ENCODE measurements around the gene GRID1.

DNA sequence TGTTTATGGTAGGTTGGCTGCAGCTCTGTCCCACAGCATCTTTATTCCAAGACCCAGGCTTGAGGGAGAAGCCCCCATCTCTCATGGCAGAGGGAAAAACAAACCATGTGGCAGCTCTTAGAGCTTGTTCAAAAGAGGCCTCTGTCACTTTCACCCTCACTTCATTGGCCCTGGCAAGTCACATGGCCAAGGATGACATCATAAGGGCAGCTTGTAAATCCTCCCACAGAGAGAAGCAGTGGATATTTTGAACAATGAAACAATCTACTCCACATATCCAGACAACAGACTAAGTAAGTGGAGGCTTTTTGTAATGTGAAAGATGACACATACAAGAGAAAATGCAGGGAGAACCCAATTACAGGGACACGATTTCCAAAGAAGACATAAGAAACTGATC is 108.1 kb downstream of the GRID1 start:
- TF ChIP-seq, protein P1, sequence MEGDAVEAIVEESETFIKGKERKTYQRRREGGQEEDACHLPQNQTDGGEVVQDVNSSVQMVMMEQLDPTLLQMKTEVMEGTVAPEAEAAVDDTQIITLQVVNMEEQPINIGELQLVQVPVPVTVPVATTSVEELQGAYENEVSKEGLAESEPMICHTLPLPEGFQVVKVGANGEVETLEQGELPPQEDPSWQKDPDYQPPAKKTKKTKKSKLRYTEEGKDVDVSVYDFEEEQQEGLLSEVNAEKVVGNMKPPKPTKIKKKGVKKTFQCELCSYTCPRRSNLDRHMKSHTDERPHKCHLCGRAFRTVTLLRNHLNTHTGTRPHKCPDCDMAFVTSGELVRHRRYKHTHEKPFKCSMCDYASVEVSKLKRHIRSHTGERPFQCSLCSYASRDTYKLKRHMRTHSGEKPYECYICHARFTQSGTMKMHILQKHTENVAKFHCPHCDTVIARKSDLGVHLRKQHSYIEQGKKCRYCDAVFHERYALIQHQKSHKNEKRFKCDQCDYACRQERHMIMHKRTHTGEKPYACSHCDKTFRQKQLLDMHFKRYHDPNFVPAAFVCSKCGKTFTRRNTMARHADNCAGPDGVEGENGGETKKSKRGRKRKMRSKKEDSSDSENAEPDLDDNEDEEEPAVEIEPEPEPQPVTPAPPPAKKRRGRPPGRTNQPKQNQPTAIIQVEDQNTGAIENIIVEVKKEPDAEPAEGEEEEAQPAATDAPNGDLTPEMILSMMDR (IDR thresholded peaks at IDR 0.05), result no peak
- TF ChIP-seq POLR2A (IDR thresholded peaks at IDR 0.05), result no peak
- no peak for TF ChIP-seq POLR2AphosphoS5 (IDR thresholded peaks at IDR 0.05)
